Measurements from ENCODE around the gene LYST. TPM values are rescaled to one million over a fixed set of nuclear protein-coding genes. Genes with fewer than 3 reads are reported as not detected.
"Not testable (repeated sequence)": the region's sequence is repeated elsewhere in the genome, so short reads cannot be mapped to it uniquely, and the experiment has no call there.

Gene LYST
- total RNA-seq, 1 experiment from 2014 or later, result 146 TPM

GRCh38 chr1:235642943-235643371, 223.7 kb downstream of the LYST start:
- no peak for DNase-seq (ENCODE audit: low read depth, low spot score)
- in situ Hi-C loops (cut with HindIII; ENCODE audit: low pct_unique_long_range_greater_than_20kb, low sequenced_read_pairs), result no loop called here

DNA sequence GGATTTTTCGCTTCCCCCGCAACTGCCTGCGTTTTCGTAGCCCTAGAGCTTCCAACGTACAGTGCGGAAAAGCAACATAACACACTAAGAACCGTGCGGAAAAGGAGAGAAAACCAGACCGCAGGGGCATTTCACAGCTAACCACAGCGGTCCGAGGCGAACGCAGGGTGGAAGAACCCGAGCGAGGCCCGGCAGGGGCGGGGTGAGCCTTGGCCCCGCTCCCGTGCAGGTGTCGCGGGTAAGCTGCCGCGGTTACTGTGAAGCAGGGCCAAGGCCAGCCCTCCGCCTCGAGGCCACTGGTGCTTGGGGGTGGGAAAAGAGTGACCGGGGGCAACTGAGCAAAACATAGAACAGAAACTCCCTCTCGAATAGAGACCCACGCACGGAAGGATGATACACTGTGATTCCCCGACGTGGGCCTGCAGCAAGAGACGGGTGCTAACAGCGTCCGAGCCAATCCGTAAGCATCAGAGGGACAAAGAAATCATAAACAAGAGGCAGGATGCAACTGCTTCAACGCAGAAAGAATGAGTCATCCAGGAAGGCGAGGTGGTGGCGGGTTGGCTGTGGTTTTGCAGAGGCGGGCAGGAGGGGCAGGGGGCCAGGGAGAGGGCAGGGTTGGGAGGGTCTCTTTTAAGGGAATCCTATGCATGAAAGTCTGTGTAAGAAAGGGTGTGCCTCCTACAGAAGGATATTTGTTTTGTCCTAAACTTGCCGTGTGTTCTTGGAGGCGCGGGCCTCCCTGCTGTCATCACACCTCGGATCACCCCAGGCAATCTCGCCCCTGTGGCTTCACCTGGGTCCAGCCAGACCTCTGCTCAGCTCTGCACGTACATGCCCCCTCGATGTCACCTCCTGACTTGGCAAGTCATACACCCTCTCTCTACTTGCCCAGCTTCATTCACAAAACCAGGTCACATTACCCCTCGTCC, 224.4 kb downstream of the LYST start:
- no peak for DNase-seq (ENCODE audit: low read depth, low spot score)
- in situ Hi-C loops (cut with HindIII; ENCODE audit: low pct_unique_long_range_greater_than_20kb, low sequenced_read_pairs), result no loop called here

DNA sequence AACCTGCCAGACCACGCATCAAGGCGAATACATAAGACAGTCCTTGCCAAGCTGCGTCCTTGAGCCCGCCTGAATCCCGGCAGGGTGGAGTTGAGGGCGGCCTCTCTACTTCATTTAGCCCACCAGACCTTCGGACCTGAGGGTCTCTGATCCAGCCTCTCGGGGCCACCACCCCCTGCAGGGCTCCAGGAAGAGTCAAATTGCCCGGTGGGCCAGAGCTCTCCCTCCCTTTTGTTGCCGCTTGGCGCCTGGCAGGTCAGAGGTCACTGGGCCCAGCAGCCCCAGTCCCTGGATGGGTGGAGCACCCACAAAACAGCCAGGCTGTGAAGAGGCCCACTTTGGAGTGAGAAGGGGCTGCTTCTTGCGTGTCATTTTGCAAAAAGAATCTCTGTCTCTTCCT, 226.1 kb downstream of the LYST start:
- in situ Hi-C loops (cut with HindIII; ENCODE audit: low pct_unique_long_range_greater_than_20kb, low sequenced_read_pairs), result no loop called here

GRCh38 chr1:235639226-235640205, 227.2 kb downstream of the LYST start:
- no peak for DNase-seq (ENCODE audit: low read depth, low spot score)
- in situ Hi-C loops (cut with HindIII; ENCODE audit: low pct_unique_long_range_greater_than_20kb, low sequenced_read_pairs), result no loop called here

More for the DNA sequence above, 226.1 kb downstream of the LYST start:
- no peak for DNase-seq (ENCODE audit: low read depth, low spot score)

DNA sequence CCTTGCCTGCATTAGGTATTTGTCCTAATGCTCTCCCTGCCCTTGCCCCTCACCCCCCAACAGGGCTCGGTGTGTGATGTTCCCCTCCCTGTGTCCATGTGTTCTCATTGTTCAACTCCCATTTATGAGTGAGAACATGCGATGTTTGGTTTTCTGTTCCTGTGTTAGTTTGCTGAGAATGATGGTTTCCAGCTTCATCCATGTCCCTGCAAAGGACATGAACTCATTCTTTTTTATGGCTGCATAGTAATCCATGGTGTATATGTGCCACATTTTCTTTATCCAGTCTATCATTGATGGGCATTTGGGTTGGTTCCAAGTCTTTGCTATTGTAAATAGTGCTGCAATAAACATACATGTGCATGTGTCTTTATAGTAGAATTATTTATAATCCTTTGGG, 228.1 kb downstream of the LYST start:
- DNase-seq (ENCODE audit: low read depth, low spot score); in situ Hi-C loops (cut with HindIII; ENCODE audit: low pct_unique_long_range_greater_than_20kb, low sequenced_read_pairs): not testable (repeated sequence)

DNA sequence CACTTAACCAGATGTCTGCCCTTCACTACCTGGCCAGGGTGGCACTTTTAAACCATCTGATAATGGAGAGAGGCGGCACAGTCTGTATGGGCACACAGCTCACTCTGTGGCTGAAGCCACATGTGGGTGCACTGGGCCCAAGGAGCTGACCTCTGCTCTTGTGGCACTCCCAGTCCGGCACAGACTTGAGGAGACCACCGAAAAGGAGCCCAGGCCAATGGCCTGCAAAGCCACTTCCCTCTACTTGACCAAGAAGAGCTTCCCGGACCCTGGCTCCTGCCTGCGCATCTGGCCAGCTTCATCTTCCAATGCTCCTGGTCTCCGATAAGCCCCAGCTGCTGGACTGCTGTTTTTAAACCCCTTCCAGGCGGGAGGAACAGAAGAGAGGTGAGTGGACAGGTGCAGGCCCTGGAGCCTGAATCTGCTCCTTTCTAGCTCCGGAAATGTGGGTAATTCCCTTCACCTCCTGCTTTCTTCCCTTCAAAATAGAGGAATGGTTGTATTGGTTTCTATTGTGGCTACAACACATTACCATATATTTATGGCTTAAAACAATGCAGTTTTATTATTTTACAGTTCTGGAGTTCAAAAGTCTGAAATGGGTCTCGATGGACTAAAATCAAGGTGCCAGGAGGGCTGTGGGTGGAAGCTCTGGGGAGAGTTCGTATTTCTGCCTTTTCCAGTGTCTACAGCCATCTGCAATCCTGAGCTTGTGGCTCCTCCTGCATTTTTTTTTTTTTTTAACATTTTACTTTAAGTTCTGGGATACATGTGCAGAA, 228.8 kb downstream of the LYST start:
- in situ Hi-C loops (cut with HindIII; ENCODE audit: low pct_unique_long_range_greater_than_20kb, low sequenced_read_pairs), result no loop called here
- DNase-seq (ENCODE audit: low read depth, low spot score), result no peak

- DNase-seq (ENCODE audit: low read depth, low spot score), result no peak
- in situ Hi-C loops (cut with HindIII; ENCODE audit: low pct_unique_long_range_greater_than_20kb, low sequenced_read_pairs), result no loop called here
Observed at GRCh38 chr1:235635938-235636662, 230.6 kb downstream of the LYST start.

DNA sequence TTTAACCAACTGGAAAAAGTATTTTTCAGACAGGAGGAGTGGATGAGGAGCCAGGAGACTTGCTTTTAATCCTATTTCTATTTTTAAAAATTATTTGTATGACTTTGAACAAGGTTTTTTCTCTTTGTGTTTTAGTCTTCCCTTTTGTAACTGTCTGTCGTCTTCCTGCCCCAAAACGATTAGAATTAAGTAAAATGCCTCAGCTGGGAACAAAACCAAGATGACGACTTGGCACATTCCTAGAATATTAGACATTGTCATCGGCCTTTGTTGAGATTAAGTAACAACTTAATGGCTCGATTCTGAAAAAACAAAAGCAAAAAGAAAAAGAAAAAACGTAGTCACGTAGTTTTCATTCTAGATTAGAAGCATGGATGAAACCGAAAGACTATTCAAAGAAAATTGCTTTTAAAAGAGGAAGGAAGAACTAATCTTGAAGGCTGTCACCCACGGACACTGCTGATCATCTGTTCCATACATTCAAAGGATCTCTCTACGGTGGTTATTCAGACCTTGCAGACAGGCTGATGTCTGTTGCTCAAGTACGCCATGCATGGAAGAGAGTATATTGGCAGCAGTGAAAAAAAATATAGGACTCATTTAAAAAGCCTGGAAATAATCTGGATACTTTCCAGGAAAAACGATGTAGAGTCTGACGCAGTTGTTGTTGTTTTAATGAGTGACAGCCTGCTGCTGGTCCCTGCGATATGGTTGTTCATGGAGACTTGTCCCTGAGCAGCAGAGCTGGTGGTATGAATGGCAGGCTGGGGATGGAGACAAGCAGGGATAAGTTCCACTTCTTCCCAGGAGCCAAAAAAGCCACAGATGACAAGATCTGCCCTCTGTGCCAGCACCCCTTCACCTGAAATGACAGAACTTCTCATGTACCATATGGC, 234.0 kb downstream of the LYST start:
- no peak for DNase-seq (ENCODE audit: low read depth, low spot score)
- in situ Hi-C loops (cut with HindIII; ENCODE audit: low pct_unique_long_range_greater_than_20kb, low sequenced_read_pairs), result no loop called here

DNA sequence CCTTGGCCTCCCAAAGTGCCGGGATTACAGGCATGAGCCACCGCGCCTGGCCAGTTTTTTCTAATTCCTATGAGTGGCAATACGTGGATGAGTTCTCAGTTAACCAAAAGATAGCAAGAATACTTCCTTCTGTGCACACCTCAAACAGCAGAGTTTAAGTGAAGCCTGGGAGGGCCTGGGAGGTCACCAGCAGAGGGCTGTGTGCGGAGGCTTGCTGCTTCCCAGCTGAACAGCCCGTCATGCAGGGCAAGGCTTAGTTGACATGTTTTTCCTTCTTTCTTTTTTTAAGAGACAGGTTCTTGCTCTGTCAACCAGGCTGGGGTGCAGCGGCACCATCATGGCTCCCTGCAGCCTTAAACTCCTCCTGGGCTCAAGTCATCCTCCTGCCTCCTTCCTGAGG, 234.9 kb downstream of the LYST start:
- no peak for DNase-seq (ENCODE audit: low read depth, low spot score)
- in situ Hi-C loops (cut with HindIII; ENCODE audit: low pct_unique_long_range_greater_than_20kb, low sequenced_read_pairs), result no loop called here

- no peak for DNase-seq (ENCODE audit: low read depth, low spot score)
- in situ Hi-C loops (cut with HindIII; ENCODE audit: low pct_unique_long_range_greater_than_20kb, low sequenced_read_pairs), result no loop called here
Observed at GRCh38 chr1:235628316-235629005, 238.2 kb downstream of the LYST start.

GRCh38 chr1:235625831-235626230, 240.9 kb downstream of the LYST start:
- DNase-seq (ENCODE audit: low read depth, low spot score), result no peak
- in situ Hi-C loops (cut with HindIII; ENCODE audit: low pct_unique_long_range_greater_than_20kb, low sequenced_read_pairs), result no loop called here

DNA sequence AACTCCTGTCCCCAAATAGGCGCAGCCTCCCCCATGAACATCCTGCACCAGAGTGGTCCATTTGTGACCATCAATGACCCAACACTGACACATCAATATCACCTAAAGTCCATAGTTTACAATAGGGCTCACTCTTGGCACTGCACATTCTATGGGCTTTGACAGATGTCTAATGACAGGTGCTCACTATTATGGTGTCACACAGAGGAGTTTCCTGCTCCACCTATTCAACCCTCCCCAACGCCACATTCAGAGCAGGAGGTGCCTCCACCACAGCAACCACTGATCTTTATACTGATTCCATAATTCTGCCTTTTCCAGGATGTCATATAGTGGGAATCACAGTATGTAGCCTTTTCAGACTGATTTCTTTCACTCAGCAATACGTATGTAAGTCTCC, 241.4 kb downstream of the LYST start:
- in situ Hi-C loops (cut with HindIII; ENCODE audit: low pct_unique_long_range_greater_than_20kb, low sequenced_read_pairs), result no loop called here
- DNase-seq (ENCODE audit: low read depth, low spot score), result no peak

DNA sequence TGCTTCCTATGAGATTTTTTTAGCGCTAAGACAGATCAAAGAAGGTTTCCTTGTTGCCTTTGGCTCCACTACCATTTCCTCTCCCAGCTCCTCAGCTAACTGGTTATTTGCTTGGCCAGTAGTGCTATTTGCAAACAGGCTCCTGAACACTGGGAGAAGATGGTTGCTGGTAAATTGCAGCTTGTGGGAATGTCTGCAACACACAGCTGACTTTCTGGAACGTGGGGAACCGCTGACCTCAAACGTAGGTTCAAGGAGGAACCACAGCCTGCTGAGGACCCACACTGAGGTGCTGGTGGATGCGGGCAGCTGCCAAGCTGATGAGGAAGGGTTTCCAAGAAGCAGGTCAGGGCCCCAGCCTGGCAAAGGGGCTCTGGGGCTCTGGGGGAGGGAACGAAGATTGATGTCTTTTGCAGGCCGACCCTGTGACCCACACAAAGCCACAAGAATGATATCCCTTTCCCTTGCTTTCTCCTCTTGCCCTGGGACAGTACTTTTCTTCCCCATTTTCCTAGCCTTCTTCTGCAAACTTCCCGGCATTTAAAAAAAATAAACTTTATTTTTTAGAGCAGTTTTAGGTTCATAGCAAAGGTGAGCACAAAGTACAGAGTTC, 241.9 kb downstream of the LYST start:
- in situ Hi-C loops (cut with HindIII; ENCODE audit: low pct_unique_long_range_greater_than_20kb, low sequenced_read_pairs), result no loop called here
- no peak for DNase-seq (ENCODE audit: low read depth, low spot score)

- in situ Hi-C loops (cut with HindIII; ENCODE audit: low pct_unique_long_range_greater_than_20kb, low sequenced_read_pairs), result no loop called here
- no peak for DNase-seq (ENCODE audit: low read depth, low spot score)
Observed at GRCh38 chr1:235622936-235623779, 243.5 kb downstream of the LYST start.

All from SK-MEL-5 (cell line).